Limb (tissue), 2 donors: Measurements from ENCODE around the gene ZFAND2A.
"Not testable (repeated sequence)": the region's sequence is repeated elsewhere in the genome, so short reads cannot be mapped to it uniquely, and the experiment has no call there.

Source experiments
- DNase-seq, 2 donors: peaks; one replicate each; pipeline ENCODE4 v3.0.0-alpha.2; 2016; ENCODE audit errors: extremely low spot score in 2 of 2

ZFAND2A gene

GRCh38 chr7:1151653-1152425 is 8.2 kb downstream of the ZFAND2A start:
- no peak for DNase-seq

GRCh38 chr7:1151156-1151555 is 8.8 kb downstream of the ZFAND2A start:
- DNase-seq, result no peak

GRCh38 chr7:1150400-1151002 is 9.5 kb downstream of the ZFAND2A start:
- DNase-seq, result no peak

GRCh38 chr7:1149351-1149794 is 10.6 kb downstream of the ZFAND2A start:
- no peak for DNase-seq

GRCh38 chr7:1147873-1148272 is 12.1 kb downstream of the ZFAND2A start:
- not testable (repeated sequence) for DNase-seq

GRCh38 chr7:1144269-1144771 is 15.7 kb downstream of the ZFAND2A start:
- no peak for DNase-seq

GRCh38 chr7:1143031-1143430 is 17.0 kb downstream of the ZFAND2A start:
- DNase-seq, result not testable (repeated sequence)

GRCh38 chr7:1142051-1142635 is 17.9 kb downstream of the ZFAND2A start:
- DNase-seq, result no peak

GRCh38 chr7:1141651-1142050 is 18.3 kb downstream of the ZFAND2A start:
- no peak for DNase-seq

GRCh38 chr7:1140476-1141104 is 19.4 kb downstream of the ZFAND2A start:
- DNase-seq, result no peak

- no peak for DNase-seq
Measured at GRCh38 chr7:1137517-1138167, 22.4 kb downstream of the ZFAND2A start.

- no peak for DNase-seq
Measured at GRCh38 chr7:1136841-1137516, 23.0 kb downstream of the ZFAND2A start.

GRCh38 chr7:1134951-1135350 is 25.0 kb downstream of the ZFAND2A start:
- no peak for DNase-seq

- no peak for DNase-seq
Measured at GRCh38 chr7:1131471-1132265, 28.3 kb downstream of the ZFAND2A start.

- no peak for DNase-seq
Measured at GRCh38 chr7:1130021-1130990, 29.7 kb downstream of the ZFAND2A start.

GRCh38 chr7:1129431-1129830 is 30.6 kb downstream of the ZFAND2A start:
- DNase-seq, result no peak

GRCh38 chr7:1127001-1127400 is 33.0 kb downstream of the ZFAND2A start:
- DNase-seq, result no peak

- DNase-seq, result no peak
Measured at GRCh38 chr7:1125603-1125969, 34.4 kb downstream of the ZFAND2A start.
